Naive thymus-derived CD4-positive, alpha-beta T cell (primary cell): ENCODE data around the gene ZBTB33. TPM values are rescaled to one million over a fixed set of nuclear protein-coding genes. Genes with fewer than 3 reads are reported as not detected.
A peak's percentile ranks its signal among the peaks of the same experiment; 100 is the strongest.

Experiments used
- ATAC-seq: fragments of 150-1000 bp; cut with Tn5 transposase; 2 replicates; pipeline ENCODE4 v1.10.0; 2021; ENCODE audit warnings: mild to moderate bottlenecking, moderate library complexity
- CTCF ChIA-PET: fragments of 350-600 bp; sonication (Branson Sonifier 250); formaldehyde crosslinking; loops from one replicate; lab custom pipeline; 2021; ENCODE audit warnings: antibody characterized with exemption; lab: Charles Lee
- POLR2A ChIA-PET: fragments of 350-600 bp; sonication (Branson Sonifier 250); formaldehyde crosslinking; loops from one replicate; lab custom pipeline; 2021; ENCODE audit warnings: antibody characterized with exemption, inconsistent platforms; lab: Charles Lee
- DNase-seq, 9 donors: peaks; one replicate each; pipeline versions ENCODE4 v3.0.0 to v3.0.0-alpha.2; 2020 to 2022; ENCODE audit warnings: mixed read lengths in 1 of 9
- H3K27ac ChIP-seq: one replicate; pipeline ENCODE4 v1.7.0; 2013; ENCODE audit warnings: mild to moderate bottlenecking, low read depth, low read length, moderate library complexity
- H3K27me3 ChIP-seq, 2 donors: one replicate each; pipeline ENCODE4 v1.7.0; 2013; ENCODE audit warnings: low read length in 2 of 2, mild to moderate bottlenecking in 2 of 2, moderate library complexity in 2 of 2; ENCODE audit not compliant: control insufficient read depth in 2 of 2, insufficient read depth in 2 of 2
- H3K36me3 ChIP-seq, 3 experiments: 1 replicate in 2 of 3; 2 replicates in 1 of 3; pipeline ENCODE4 v1.7.0; 2013; ENCODE audit warnings: low read length in 3 of 3, mild to moderate bottlenecking in 3 of 3, moderate library complexity in 1 of 3; ENCODE audit not compliant: insufficient read depth in 3 of 3, control insufficient read depth in 2 of 3
- H3K4me1 ChIP-seq, 2 donors: one replicate each; pipeline ENCODE4 v1.7.0; 2013; ENCODE audit warnings: low read length in 2 of 2, mild to moderate bottlenecking in 2 of 2, moderate library complexity in 1 of 2; ENCODE audit not compliant: control insufficient read depth in 2 of 2, insufficient read depth in 2 of 2
- H3K4me3 ChIP-seq: 2 replicates; pipeline ENCODE4 v1.7.0; 2013; ENCODE audit warnings: mild to moderate bottlenecking, low read length
- H3K9me3 ChIP-seq, 3 experiments: 1 replicate in 2 of 3; 2 replicates in 1 of 3; pipeline ENCODE4 v1.7.0; 2013; ENCODE audit warnings: low read length in 3 of 3; ENCODE audit not compliant: control insufficient read depth in 2 of 3
- H3K27ac Mint-ChIP-seq, 9 donors: one replicate each; pipeline ENCODE4 v1.8.0; 2020 to 2022; ENCODE audit warnings: mixed read lengths in 9 of 9, mild to moderate bottlenecking in 8 of 9, moderate library complexity in 5 of 9, inconsistent platforms in 2 of 9
- H3K27me3 Mint-ChIP-seq, 5 donors: one replicate each; pipeline ENCODE4 v1.8.0; 2021 to 2022; ENCODE audit warnings: mixed read lengths in 5 of 5, mild to moderate bottlenecking in 1 of 5
- H3K36me3 Mint-ChIP-seq, 5 donors: one replicate each; pipeline ENCODE4 v1.8.0; 2020 to 2022; ENCODE audit warnings: mixed read lengths in 5 of 5, mild to moderate bottlenecking in 3 of 5, inconsistent platforms in 1 of 5
- H3K4me1 Mint-ChIP-seq, 7 donors: one replicate each; pipeline ENCODE4 v1.8.0; 2020 to 2022; ENCODE audit warnings: mixed read lengths in 7 of 7, mild to moderate bottlenecking in 3 of 7, inconsistent platforms in 1 of 7
- H3K4me3 Mint-ChIP-seq, 10 donors: one replicate each; pipeline ENCODE4 v1.8.0; 2020 to 2022; ENCODE audit warnings: mild to moderate bottlenecking in 10 of 10, mixed read lengths in 10 of 10, moderate library complexity in 6 of 10, inconsistent platforms in 2 of 10
- H3K9me3 Mint-ChIP-seq, 11 donors: one replicate each; pipeline ENCODE4 v1.8.0; 2020 to 2022; ENCODE audit warnings: mixed read lengths in 11 of 11, mild to moderate bottlenecking in 4 of 11, inconsistent platforms in 1 of 11, moderate library complexity in 1 of 11
- intact Hi-C, 2 donors: fragments of 100-400 bp; cut with micrococcal nuclease; formaldehyde crosslinking; loops; one replicate each; pipeline ENCODE4 v1.15.1; 2023
- polyA plus RNA-seq, 2 donors: library from polyadenylated mRNA; unstranded; fragments of 300-500 nt; fragmentation: Illumina TruSeq; gene quantifications; one replicate each; pipeline ENCODE4 v1.2.3, GENCODE V29; 2021
- total RNA-seq, 6 experiments: library from RNA in 5 of 6; stranded (reverse) in 5 of 6; gene quantifications; 1 replicate in 5 of 6; 2 replicates in 1 of 6; pipeline ENCODE4 v1.2.3 and lab custom pipeline; 2021 to 2026

The ZBTB33 gene, protein sequence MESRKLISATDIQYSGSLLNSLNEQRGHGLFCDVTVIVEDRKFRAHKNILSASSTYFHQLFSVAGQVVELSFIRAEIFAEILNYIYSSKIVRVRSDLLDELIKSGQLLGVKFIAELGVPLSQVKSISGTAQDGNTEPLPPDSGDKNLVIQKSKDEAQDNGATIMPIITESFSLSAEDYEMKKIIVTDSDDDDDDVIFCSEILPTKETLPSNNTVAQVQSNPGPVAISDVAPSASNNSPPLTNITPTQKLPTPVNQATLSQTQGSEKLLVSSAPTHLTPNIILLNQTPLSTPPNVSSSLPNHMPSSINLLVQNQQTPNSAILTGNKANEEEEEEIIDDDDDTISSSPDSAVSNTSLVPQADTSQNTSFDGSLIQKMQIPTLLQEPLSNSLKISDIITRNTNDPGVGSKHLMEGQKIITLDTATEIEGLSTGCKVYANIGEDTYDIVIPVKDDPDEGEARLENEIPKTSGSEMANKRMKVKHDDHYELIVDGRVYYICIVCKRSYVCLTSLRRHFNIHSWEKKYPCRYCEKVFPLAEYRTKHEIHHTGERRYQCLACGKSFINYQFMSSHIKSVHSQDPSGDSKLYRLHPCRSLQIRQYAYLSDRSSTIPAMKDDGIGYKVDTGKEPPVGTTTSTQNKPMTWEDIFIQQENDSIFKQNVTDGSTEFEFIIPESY
- total RNA-seq (10 to 100 TPM; 15.3 to 30.7 (median 26.3) TPM), polyA plus RNA-seq (10 to 100 TPM; 13.7 to 16.0 TPM), total RNA-seq (lab: John Stamatoyannopoulos, UW) (49.4 reads per million, percentile 71 among the genes with 10 or more reads in this experiment)

DNA sequence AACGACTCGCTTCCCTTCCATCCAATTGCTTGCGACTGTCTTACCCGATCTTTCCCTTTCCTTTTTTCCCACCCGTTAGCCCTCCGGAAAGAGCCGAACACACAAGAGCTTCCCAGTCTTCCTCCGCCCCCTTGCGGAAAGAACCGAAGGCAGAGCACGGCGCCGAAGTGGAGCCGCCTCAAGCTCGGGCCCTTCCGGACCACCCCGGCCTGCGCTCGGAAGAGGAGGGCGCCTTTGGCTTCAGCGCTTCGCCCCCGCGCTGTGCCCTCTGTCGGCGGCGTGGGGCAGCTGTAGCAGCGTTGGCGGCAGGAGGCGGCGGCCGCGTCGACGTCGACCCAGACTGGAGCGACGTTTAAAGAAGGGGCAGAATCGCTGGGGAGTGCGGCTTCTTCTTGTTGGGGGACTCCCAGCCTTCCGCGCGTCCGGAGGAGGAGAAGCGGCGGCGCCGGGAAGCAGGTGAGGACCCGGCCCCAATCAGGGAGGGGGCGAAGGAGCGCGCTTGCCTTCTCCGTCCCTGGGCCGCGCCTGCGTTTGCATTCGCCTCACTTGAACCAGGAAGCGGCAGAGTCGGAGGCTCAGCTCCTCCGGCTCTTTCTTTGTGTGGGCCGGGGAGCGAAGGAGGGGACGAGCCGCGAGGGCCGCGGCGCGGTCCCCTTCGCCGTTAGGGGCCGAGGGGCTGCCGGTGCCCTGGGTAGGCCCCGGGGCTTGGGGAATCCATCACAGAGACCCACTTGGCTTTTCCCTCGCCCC, at the start of gene ZBTB33:
TSS of gene ZBTB33 (plus strand) at position 291 of the 750 bp plus-strand sequence. CDS start 2,604 bp downstream, outside the sequence.
- CTCF ChIA-PET = interaction anchor here (0.6 to 1.9 kb wide), 6 partner anchors 19 to 206 kb away, joined by 3 to 8 read pairs (median 4); no protein-coding TSS in a partner anchor
- H3K4me1 Mint-ChIP-seq = peaks cover 6 to 42% (median 28%) of the 10 kb centered on the region in 7 donors
- Histone ChIP-seq H3K27ac (peak within 1 kb of the TSS; percentile 96), H3K4me3 (peak within 1 kb of the TSS; percentile 79), H3K4me1 (peaks cover 0 to 7% of the 10 kb centered on the region in 2 donors), H3K9me3 (no peaks in the 10 kb centered on the region), H3K27me3 (no peaks in the 10 kb centered on the region), H3K36me3 (peaks cover 0 to 4% (median 3%) of the 10 kb centered on the region in 3 experiments)
- intact Hi-C loops = loop anchor here (1.0 to 5.0 kb wide), 11 partner anchors 19 to 1903 kb away; partner anchors contain the start of genes CUL4B (in 2 of the 2), LAMP2 (in 2 of the 2), NDUFA1 (in 1 of the 2) and NKAP (in 1 of the 2)
- peaks cover 0 to 4% (median 0%) of the 10 kb centered on the region in 5 donors for H3K27me3 Mint-ChIP-seq
- H3K36me3 Mint-ChIP-seq = peaks cover 0 to 17% (median 14%) of the 10 kb centered on the region in 5 donors
- H3K4me3 Mint-ChIP-seq = peak within 1 kb of the TSS; percentile 84 to 97 (median 94)
- DNase-seq (peak; percentile 69 to 88 (median 82)), ATAC-seq (peak; percentile 100)
- peaks cover 0 to 2% (median 0%) of the 10 kb centered on the region in 11 donors for H3K9me3 Mint-ChIP-seq
- H3K27ac Mint-ChIP-seq = peak within 1 kb of the TSS; percentile 93 to 98 (median 96)
- POLR2A ChIA-PET = interaction anchor here (0.6 to 2.5 kb wide), 11 partner anchors 10 to 1020 kb away, joined by 3 to 15 read pairs (median 4); partner anchors contain the start of gene TMEM255A

DNA sequence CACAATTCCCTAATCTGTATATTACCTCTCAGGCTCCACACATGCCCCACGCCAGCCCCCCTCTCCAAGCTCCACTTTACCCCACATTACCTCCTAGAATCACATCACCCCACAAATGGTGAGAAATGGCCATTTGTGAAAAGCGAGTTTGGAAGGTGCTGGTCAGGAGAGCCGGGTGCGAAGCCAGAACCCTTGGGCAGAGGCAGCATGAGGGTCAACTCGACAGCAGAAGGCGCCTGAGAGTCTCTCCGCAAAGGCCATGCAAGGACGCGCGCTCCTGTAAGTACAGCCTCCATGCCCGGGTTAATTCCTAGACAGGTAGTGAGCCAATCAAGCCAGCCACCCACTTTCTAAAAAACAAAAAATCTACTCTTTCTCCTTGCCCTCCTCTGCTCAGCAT, 49.8 kb upstream of the ZBTB33 start:
- CTCF ChIA-PET = no interaction called here

DNA sequence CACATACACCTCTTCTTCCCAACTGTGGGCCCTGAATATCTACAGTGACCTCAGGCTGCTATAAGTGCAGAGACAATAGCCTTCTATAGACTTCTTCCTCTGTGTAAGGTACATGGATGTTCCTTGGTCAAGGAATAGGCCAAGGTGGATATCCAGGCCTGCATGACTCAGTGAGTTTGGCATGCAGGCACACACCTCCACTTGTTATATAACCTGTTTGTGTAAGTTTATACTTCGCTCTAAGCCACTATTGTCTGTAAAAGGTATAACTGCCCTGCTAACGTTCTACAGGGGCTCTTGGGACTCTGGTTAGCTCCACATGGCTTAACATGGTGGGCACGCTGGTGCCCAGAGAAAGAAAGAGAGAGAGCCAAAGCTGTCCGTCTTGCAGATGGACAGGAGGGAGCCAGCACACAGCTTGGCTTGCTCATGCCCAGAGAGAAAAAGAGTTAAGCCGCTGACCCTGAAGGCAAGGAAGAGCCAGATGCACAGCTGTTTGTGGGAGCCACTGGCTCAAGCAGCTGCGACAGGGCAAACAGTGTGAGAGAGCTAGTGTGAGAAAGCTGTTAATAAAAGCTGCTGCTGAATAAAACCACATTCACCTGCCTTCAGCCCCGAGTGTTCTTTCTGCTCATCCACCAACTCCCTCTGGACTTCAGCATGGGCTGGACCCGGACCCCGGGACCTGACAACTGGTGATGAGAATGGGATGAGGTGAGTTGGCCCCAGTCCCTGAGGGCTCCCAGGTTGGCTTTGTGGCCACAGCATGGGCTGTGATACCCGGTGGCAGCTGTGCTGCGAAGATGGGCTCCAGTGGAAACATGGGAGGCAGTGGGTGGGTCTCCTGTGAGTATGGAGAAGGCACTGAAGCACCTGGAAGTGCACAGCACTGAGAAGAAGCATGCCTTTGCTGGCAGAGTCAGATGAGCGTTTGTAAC, 44.5 kb upstream of the ZBTB33 start:
- H3K27me3 Mint-ChIP-seq = no peaks in the 10 kb centered on the region
- Histone ChIP-seq H3K4me3 (no peak overlapping the region), H3K9me3 (no peaks in the 10 kb centered on the region), H3K4me1 (no peaks in the 10 kb centered on the region), H3K27ac (no peak overlapping the region), H3K27me3 (no peaks in the 10 kb centered on the region), H3K36me3 (no peaks in the 10 kb centered on the region)
- no peak for ATAC-seq
- no peak overlapping the region for H3K4me3 Mint-ChIP-seq
- no peaks in the 10 kb centered on the region for H3K4me1 Mint-ChIP-seq
- no peaks in the 10 kb centered on the region for H3K9me3 Mint-ChIP-seq
- DNase-seq = no peak
- POLR2A ChIA-PET = no interaction called here
- H3K27ac Mint-ChIP-seq = no peak overlapping the region
- CTCF ChIA-PET = no interaction called here
- intact Hi-C loops = no loop called here
- H3K36me3 Mint-ChIP-seq = peaks cover 0 to 8% (median 0%) of the 10 kb centered on the region in 5 donors

More for the DNA sequence above, 49.8 kb upstream of the ZBTB33 start:
- Histone ChIP-seq H3K27ac (no peak overlapping the region), H3K4me3 (no peak overlapping the region), H3K4me1 (no peaks in the 10 kb centered on the region), H3K9me3 (no peaks in the 10 kb centered on the region), H3K27me3 (no peaks in the 10 kb centered on the region), H3K36me3 (no peaks in the 10 kb centered on the region)
- Mint-ChIP-seq H3K36me3 (peaks cover 0 to 5% (median 0%) of the 10 kb centered on the region in 5 donors), H3K4me1 (peaks cover 0 to 10% (median 2%) of the 10 kb centered on the region in 7 donors), H3K27ac (no peak overlapping the region), H3K27me3 (no peaks in the 10 kb centered on the region), H3K4me3 (no peak overlapping the region), H3K9me3 (no peaks in the 10 kb centered on the region)
- no peak for DNase-seq
- intact Hi-C loops = no loop called here
- POLR2A ChIA-PET = interaction anchor here (0.6 kb wide), 1 partner anchor 41 kb away, joined by 3 read pairs; no protein-coding TSS in a partner anchor
- ATAC-seq = no peak

DNA sequence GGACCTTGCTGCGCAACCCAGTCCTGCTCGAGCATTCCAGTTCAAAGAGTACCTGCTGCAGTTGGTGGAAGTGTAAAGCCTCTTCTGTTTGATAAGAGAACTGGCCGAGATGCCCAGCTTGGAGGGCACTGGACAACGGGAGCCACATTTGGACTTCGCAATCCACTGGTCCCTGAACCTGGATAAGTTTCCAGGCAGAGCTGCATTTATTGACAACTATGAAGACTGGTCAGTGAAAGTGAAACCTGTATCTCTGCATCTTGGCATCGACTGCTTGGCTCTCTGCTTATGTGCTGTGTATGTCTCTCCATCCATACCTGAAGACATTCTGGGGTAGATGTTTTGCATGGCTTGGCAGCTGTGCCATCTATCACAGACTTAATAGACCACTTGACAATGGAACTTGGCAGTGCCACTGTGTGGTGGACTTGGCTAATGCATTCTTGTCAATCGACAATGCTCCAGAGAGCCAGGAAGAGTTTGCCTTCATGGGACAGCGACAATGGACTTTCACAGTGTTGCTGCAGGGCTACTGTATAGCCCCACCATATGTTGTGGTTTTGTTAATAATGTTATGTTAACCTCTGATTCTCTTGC, 43.5 kb upstream of the ZBTB33 start:
- no peak overlapping the region for H3K27ac ChIP-seq
- H3K27ac Mint-ChIP-seq = no peak overlapping the region
- H3K4me1 ChIP-seq = no peaks in the 10 kb centered on the region
- POLR2A ChIA-PET = no interaction called here
- no peaks in the 10 kb centered on the region for H3K27me3 ChIP-seq
- no peaks in the 10 kb centered on the region for H3K4me1 Mint-ChIP-seq
- no peaks in the 10 kb centered on the region for H3K9me3 ChIP-seq
- H3K27me3 Mint-ChIP-seq = no peaks in the 10 kb centered on the region
- DNase-seq (no peak), ATAC-seq (no peak)
- H3K9me3 Mint-ChIP-seq = no peaks in the 10 kb centered on the region
- CTCF ChIA-PET = no interaction called here
- H3K4me3 ChIP-seq = no peak overlapping the region
- no peak overlapping the region for H3K4me3 Mint-ChIP-seq
- peaks cover 0 to 8% (median 0%) of the 10 kb centered on the region in 5 donors for H3K36me3 Mint-ChIP-seq
- H3K36me3 ChIP-seq = no peaks in the 10 kb centered on the region
- intact Hi-C loops = no loop called here

DNA sequence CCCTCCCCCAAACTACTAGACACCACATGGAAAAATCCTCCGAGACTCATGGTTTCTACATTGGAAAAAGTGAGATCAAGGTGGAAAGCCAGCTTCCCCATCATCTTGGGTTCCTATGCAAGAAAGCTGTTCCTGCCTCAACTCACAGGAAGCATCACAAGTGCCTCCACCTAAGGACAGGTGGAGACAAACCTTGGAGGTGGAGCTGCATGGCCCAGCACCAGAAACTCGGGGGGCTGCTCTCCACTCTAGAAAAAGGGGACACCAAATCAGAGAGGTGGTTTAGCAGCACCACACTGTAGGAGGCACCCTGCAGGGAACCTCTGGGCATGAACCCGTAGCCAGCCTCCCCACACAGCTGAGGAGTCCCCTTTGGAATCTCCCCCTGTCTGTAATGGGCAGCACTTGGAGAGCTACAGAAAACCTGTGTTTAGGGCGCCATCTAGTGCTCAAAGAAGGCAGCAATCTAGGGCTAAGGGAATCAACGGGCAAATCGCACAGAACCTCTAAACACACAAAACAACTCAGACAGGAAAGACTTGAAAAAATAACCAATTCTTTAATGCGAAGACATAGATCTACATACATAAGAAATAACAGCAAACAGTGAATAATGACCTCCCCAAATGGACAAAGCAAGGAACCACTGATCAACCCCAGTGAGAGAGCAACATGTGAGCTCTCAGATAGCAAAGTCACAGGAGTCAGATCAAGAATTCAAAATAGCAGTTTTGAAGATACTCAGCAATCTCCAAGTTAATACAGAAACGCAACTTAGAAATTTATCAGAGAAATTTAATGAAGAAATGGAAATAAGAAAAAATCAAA, 37.0 kb upstream of the ZBTB33 start:
- intact Hi-C loops = no loop called here
- H3K4me3 Mint-ChIP-seq = no peak overlapping the region
- peaks cover 0 to 12% (median 8%) of the 10 kb centered on the region in 7 donors for H3K4me1 Mint-ChIP-seq
- no peaks in the 10 kb centered on the region for H3K9me3 Mint-ChIP-seq
- no peaks in the 10 kb centered on the region for H3K9me3 ChIP-seq
- peak in 8 of 9 donors; percentile 9 to 59 (median 40) for DNase-seq
- H3K27ac ChIP-seq = no peak overlapping the region
- H3K27me3 Mint-ChIP-seq = peaks cover 0 to 12% (median 0%) of the 10 kb centered on the region in 5 donors
- ATAC-seq = peak; percentile 76
- ChIA-PET POLR2A (interaction anchor here (0.6 kb wide), 1 partner anchor 33 kb away, joined by 3 read pairs; no protein-coding TSS in a partner anchor), CTCF (interaction anchor here (0.6 to 0.9 kb wide), 4 partner anchors 10 to 1799 kb away, joined by 3 read pairs; no protein-coding TSS in a partner anchor)
- H3K27ac Mint-ChIP-seq = peak overlapping the region in 1 of 9 donors; percentile 1
- no peak overlapping the region for H3K4me3 ChIP-seq
- H3K36me3 ChIP-seq = no peaks in the 10 kb centered on the region
- no peaks in the 10 kb centered on the region for H3K4me1 ChIP-seq
- H3K27me3 ChIP-seq = no peaks in the 10 kb centered on the region
- H3K36me3 Mint-ChIP-seq = peaks cover 0 to 6% (median 0%) of the 10 kb centered on the region in 5 donors
